NOMO-1 treated with dmso at 0.1 percent for 144 hours (cell line): ENCODE measurements around the gene CFAP299.

Experiments
- DNase-seq: peaks from one replicate; lab custom pipeline; 2025; ENCODE audit not compliant: unreplicated experiment; lab: John Stamatoyannopoulos, UW

Gene CFAP299

GRCh38 chr4:81003597-81004111, 668.1 kb downstream of the CFAP299 start:
- no peak for DNase-seq

- DNase-seq = no peak
These were observed 671.9 kb downstream of the CFAP299 start for GRCh38 chr4:81007417-81007816.
